K562 (cell line): Measurements from ENCODE around the gene UBN2. TPM values are rescaled to one million over a fixed set of nuclear protein-coding genes. Genes with fewer than 3 reads are reported as not detected.

ENCODE experiments used
- BRCA1 ChIP-seq, 2 experiments: fragments of 450-650 bp in 1 of 2; sonication (generic) in 1 of 2; formaldehyde crosslinking in 1 of 2; IDR thresholded peaks; 2 replicates each; pipeline versions ENCODE4 v1.5.0 to v1.6.1; 2017 to 2020; ENCODE audit warnings: mild to moderate bottlenecking in 1 of 2, missing genetic modification reagents in 1 of 2
- CHD2 ChIP-seq: IDR thresholded peaks from 2 replicates; pipeline ENCODE4 v1.6.1; 2011; ENCODE audit warnings: low read depth, low read length
- IFI16 ChIP-seq: fragments of 250-450 bp; sonication (Bioruptor Pico); IDR thresholded peaks from 2 replicates; pipeline ENCODE4 v2.1.2; 2022; ENCODE audit warnings: mild to moderate bottlenecking, inconsistent platforms
- KDM2B ChIP-seq: fragments of 250-450 bp; sonication (Bioruptor Pico); IDR thresholded peaks from 2 replicates; pipeline ENCODE4 v1.8.0; 2021; ENCODE audit warnings: mild to moderate bottlenecking, moderate library complexity
- KDM4B ChIP-seq, 2 experiments: fragments of 450-650 bp in 1 of 2; sonication (generic) in 1 of 2; IDR thresholded peaks; 2 replicates each; pipeline ENCODE4 v1.6.1; 2016 to 2017; ENCODE audit warnings: borderline replicate concordance in 2 of 2, antibody characterized with exemption in 1 of 2, low read depth in 1 of 2, mild to moderate bottlenecking in 1 of 2
- ZHX1 ChIP-seq: fragments of 150-350 bp; conservative IDR thresholded peaks from 2 replicates; pipeline ENCODE4 v1.6.1; 2014; ENCODE audit warnings: low read length
- ZKSCAN3 ChIP-seq: fragments of 250-450 bp; sonication (Bioruptor Pico); IDR thresholded peaks from 2 replicates; pipeline ENCODE4 v1.4.0; 2020
- ZNF140 ChIP-seq: fragments of 250-450 bp; sonication (Bioruptor Pico); IDR thresholded peaks from 2 replicates; pipeline ENCODE4 v1.8.0; 2021; ENCODE audit warnings: moderate library complexity, mild to moderate bottlenecking, inconsistent platforms
- ZNF518B ChIP-seq: fragments of 250-450 bp; sonication (Bioruptor Pico); IDR thresholded peaks from 2 replicates; pipeline ENCODE4 v1.5.0; 2021; ENCODE audit warnings: mild to moderate bottlenecking, moderate library complexity
- polyA plus RNA-seq, 8 experiments: library from polyadenylated mRNA; depleted of rRNA in 4 of 8; stranded (reverse) in 5 of 8; unstranded in 3 of 8; fragments of >200 nt; fragmentation: Nextera tagmentation in 2 of 8; fragmentation: Illumina TruSeq in 1 of 8; extraction: Ambion mirVana in 2 of 8; extraction: Trizol in 1 of 8; gene quantifications; 2 replicates each; pipeline versions ENCODE4 v1.2.1 to v1.2.3, GENCODE V29; 2011 to 2014; ENCODE audit warnings: inconsistent platforms in 1 of 8, missing spikeins in 1 of 8
- total RNA-seq, 7 experiments: library from RNA; depleted of rRNA in 6 of 7; stranded (reverse); fragments of >200 nt in 6 of 7; fragmentation: Illumina TruSeq in 2 of 7; extraction: Trizol in 2 of 7; gene quantifications; 2 replicates each; pipeline versions ENCODE4 v1.2.1 to v1.2.3, GENCODE V29; 2011 to 2021; ENCODE audit warnings: low replicate concordance in 1 of 7
- TF ChIP-seq, protein P1 (sequence below): sonication (generic); formaldehyde crosslinking; IDR thresholded peaks from 2 replicates; pipeline ENCODE4 v1.8.1; 2023; ENCODE audit warnings: missing genetic modification reagents, mild to moderate bottlenecking, borderline replicate concordance
- TF ChIP-seq, protein P2 (sequence below): sonication (generic); formaldehyde crosslinking; IDR thresholded peaks from 2 replicates; pipeline ENCODE4 v1.8.1; 2023; ENCODE audit warnings: mild to moderate bottlenecking, missing genetic modification reagents, moderate library complexity

The UBN2 gene
- total and polyA plus RNA-seq, 9 of the 15 experiments (the other 6 are each of a cell fraction or from before 2014, with no cell fraction given), result 1.2 to 19.5 (median 9.9) TPM

DNA sequence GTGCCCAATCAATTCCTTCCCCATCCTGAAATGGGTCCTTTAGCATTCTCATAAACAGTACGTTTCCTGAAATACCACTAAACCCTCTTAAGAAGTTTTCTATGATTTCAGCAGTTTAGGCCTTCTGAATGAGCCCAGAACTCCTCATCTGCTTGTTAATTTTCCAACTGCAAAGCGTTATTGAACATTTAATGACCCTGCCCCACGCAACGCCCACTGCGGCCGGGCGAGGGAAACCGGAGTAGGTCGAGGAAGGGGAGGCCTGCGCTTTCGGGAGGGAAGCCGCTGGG lies 608 bp upstream of the UBN2 start (continued):
- TF ChIP-seq ZHX1, result no peak
- no peak for TF ChIP-seq ZNF518B
- no peak for TF ChIP-seq ZKSCAN3 (CRISPR knock-in tag)
- TF ChIP-seq IFI16 (CRISPR knock-in tag), result no peak
- TF ChIP-seq, protein P1, sequence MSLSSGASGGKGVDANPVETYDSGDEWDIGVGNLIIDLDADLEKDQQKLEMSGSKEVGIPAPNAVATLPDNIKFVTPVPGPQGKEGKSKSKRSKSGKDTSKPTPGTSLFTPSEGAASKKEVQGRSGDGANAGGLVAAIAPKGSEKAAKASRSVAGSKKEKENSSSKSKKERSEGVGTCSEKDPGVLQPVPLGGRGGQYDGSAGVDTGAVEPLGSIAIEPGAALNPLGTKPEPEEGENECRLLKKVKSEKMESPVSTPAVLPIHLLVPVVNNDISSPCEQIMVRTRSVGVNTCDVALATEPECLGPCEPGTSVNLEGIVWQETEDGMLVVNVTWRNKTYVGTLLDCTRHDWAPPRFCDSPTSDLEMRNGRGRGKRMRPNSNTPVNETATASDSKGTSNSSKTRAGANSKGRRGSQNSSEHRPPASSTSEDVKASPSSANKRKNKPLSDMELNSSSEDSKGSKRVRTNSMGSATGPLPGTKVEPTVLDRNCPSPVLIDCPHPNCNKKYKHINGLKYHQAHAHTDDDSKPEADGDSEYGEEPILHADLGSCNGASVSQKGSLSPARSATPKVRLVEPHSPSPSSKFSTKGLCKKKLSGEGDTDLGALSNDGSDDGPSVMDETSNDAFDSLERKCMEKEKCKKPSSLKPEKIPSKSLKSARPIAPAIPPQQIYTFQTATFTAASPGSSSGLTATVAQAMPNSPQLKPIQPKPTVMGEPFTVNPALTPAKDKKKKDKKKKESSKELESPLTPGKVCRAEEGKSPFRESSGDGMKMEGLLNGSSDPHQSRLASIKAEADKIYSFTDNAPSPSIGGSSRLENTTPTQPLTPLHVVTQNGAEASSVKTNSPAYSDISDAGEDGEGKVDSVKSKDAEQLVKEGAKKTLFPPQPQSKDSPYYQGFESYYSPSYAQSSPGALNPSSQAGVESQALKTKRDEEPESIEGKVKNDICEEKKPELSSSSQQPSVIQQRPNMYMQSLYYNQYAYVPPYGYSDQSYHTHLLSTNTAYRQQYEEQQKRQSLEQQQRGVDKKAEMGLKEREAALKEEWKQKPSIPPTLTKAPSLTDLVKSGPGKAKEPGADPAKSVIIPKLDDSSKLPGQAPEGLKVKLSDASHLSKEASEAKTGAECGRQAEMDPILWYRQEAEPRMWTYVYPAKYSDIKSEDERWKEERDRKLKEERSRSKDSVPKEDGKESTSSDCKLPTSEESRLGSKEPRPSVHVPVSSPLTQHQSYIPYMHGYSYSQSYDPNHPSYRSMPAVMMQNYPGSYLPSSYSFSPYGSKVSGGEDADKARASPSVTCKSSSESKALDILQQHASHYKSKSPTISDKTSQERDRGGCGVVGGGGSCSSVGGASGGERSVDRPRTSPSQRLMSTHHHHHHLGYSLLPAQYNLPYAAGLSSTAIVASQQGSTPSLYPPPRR, result no peak
- TF ChIP-seq KDM2B, result no peak
- TF ChIP-seq KDM4B (IDR thresholded peaks at IDR 0.05; ENCODE audit: borderline replicate concordance in 2 of 2, low read depth in 1 of 2), result no peak
- no peak for TF ChIP-seq CHD2
- no peak for TF ChIP-seq BRCA1 (IDR thresholded peaks at IDR 0.05)
- TF ChIP-seq BRCA1 (CRISPR knock-in tag; IDR thresholded peaks at IDR 0.05), result 0 out of 2 replicates have a peak, but pooled peaks have one; percentile 56
- TF ChIP-seq ZNF140 (CRISPR knock-in tag), result no peak
- TF ChIP-seq, protein P2, sequence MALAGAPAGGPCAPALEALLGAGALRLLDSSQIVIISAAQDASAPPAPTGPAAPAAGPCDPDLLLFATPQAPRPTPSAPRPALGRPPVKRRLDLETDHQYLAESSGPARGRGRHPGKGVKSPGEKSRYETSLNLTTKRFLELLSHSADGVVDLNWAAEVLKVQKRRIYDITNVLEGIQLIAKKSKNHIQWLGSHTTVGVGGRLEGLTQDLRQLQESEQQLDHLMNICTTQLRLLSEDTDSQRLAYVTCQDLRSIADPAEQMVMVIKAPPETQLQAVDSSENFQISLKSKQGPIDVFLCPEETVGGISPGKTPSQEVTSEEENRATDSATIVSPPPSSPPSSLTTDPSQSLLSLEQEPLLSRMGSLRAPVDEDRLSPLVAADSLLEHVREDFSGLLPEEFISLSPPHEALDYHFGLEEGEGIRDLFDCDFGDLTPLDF (CRISPR knock-in tag), result no peak
